Measurements from ENCODE around the gene LRRC10B. TPM values are rescaled to one million over a fixed set of nuclear protein-coding genes. Genes with fewer than 3 reads are reported as not detected.

The LRRC10B gene
- total and polyA plus RNA-seq, 2 of the 8 experiments (the other 6 are each of a cell fraction or from before 2014, with no cell fraction given): 0.47 to 0.71 TPM

GRCh38 chr11:61545921-61546320, 37.4 kb downstream of the LRRC10B start:
- Histone ChIP-seq H3K56ac (replicated peaks; ENCODE audit: insufficient read length, low read depth, low read length) (no peak overlapping the region), H3K79me2 (ENCODE audit: control insufficient read depth in 1 of 2, insufficient read depth in 2 of 2, low read length in 2 of 2) (no peaks in the 10 kb centered on the region), H2BK120ac (replicated peaks; ENCODE audit: low read depth, low read length) (no peak overlapping the region), H4K8ac (ENCODE audit: extremely low read depth, insufficient read depth, low read length) (no peak overlapping the region; the same call in 1 of the 2 replicates), H4K5ac (ENCODE audit: insufficient read length, low read depth, low read length) (no peak overlapping the region), H2AFZ (ENCODE audit: low read length) (no peak overlapping the region), H3K18ac (ENCODE audit: extremely low read depth, low read length) (no peak overlapping the region), H3K4me2 (ENCODE audit: insufficient read depth in 1 of 2, low read depth in 2 of 2, low read length in 2 of 2) (no peak overlapping the region), H3K14ac (ENCODE audit: insufficient read length) (no peak overlapping the region), H3K4me1 (replicated peaks in 1 of 4; ENCODE audit: control insufficient read depth in 3 of 4, insufficient read depth in 4 of 4, low read length in 3 of 4) (peaks cover 0 to 24% (median 11%) of the 10 kb centered on the region in 4 experiments; a peak in 6 of 7 replicates), H2BK20ac (ENCODE audit: low read length) (no peak overlapping the region), H3K4ac (replicated peaks; ENCODE audit: insufficient read length, low read depth, low read length) (no peak overlapping the region), H3K23me2 (ENCODE audit: low read depth, low read length) (no peaks in the 10 kb centered on the region), H2BK12ac (ENCODE audit: low read depth, low read length) (no peak overlapping the region), H4K20me1 (replicated peaks in 1 of 2; ENCODE audit: control insufficient read depth in 1 of 2, insufficient read depth in 2 of 2, low read length in 2 of 2) (peaks cover 0 to 2% of the 10 kb centered on the region in 2 experiments), H3K9ac (replicated peaks in 1 of 4; ENCODE audit: extremely low read depth in 1 of 4, low read depth in 3 of 4, low read length in 3 of 4) (no peak overlapping the region), H3K4me3 (ENCODE audit: extremely low read depth in 1 of 4, insufficient read depth in 2 of 4, low read depth in 3 of 4, low read length in 4 of 4) (no peak overlapping the region), H3K36me3 (ENCODE audit: control insufficient read depth in 2 of 4, insufficient read depth in 4 of 4, low read length in 3 of 4) (no peaks in the 10 kb centered on the region), H3K9me3 (ENCODE audit: insufficient read depth in 2 of 2, low read depth in 1 of 2, low read length in 1 of 2) (no peaks in the 10 kb centered on the region; a peak in 1 of 4 replicates), H4K91ac (replicated peaks; ENCODE audit: insufficient read length, low read length) (no peak overlapping the region), H3K27me3 (replicated peaks in 1 of 4; ENCODE audit: control insufficient read depth in 3 of 4, extremely low read depth in 1 of 4, insufficient read depth in 3 of 4, low read length in 3 of 4) (no peaks in the 10 kb centered on the region), H3K27ac (ENCODE audit: low read depth, low read length) (no peak overlapping the region), H2BK5ac (ENCODE audit: low read depth, low read length) (no peak overlapping the region), H3K23ac (ENCODE audit: insufficient read length) (no peak overlapping the region), H2AK5ac (ENCODE audit: low read depth, low read length) (no peak overlapping the region), H2BK15ac (ENCODE audit: low read length) (no peak overlapping the region), H3K79me1 (ENCODE audit: low read depth, low read length) (no peaks in the 10 kb centered on the region)
- WGBS, 2 experiments (ENCODE audit: extremely low coverage in 1 of 2, insufficient coverage in 1 of 2, insufficient read length in 1 of 2, insufficient replicate concordance in 2 of 2, low coverage in 1 of 2, low lambda C conversion rate in 2 of 2, missing lambda C conversion rate in 1 of 2): 88% methylated on average over 6 of the region's 32 CpGs; no CpG with 5 or more reads in 1 of the 2 experiments
- FAIRE-seq (no peak), DNase-seq (ENCODE audit: low read depth in 1 of 2, low spot score in 2 of 2) (no peak)
- ChIA-PET POLR2A (ENCODE audit: partially characterized antibody) (interaction anchor here (0.6 to 0.8 kb wide), 2 partner anchors 112 to 184 kb away, joined by 3 read pairs; partner anchors contain the start of gene TMEM138), CTCF (ENCODE audit: partially characterized antibody) (interaction anchor here (0.7 to 23.7 kb wide), 32 partner anchors 9 to 137 kb away, joined by 3 to 330 read pairs (median 8); partner anchors contain the start of gene SYT7)
- TF ChIP-seq POU5F1 (IDR thresholded peaks at IDR 0.05; ENCODE audit: low read depth, low read length) (no peak), JUND (IDR thresholded peaks at IDR 0.05; ENCODE audit: low read length) (no peak), SAP30 (IDR thresholded peaks at IDR 0.05; ENCODE audit: insufficient read depth, insufficient replicate concordance, low read length) (no peak)
